GM23338 (cell line): Measurements from ENCODE around the gene DAGLA. TPM values are rescaled to one million over a fixed set of nuclear protein-coding genes. Genes with fewer than 3 reads are reported as not detected.
A peak's percentile ranks its signal among the peaks of the same experiment; 100 is the strongest.

Experiments used
- ATAC-seq: fragments of 200-7000 bp; cut with Tn5 transposase; 3 replicates; pipeline ENCODE4 v1.9.1; 2020
- DNase-seq: peaks from one replicate; pipeline ENCODE4 v3.0.0-alpha.2; 2015; ENCODE audit warnings: low spot score
- H2AFZ ChIP-seq: fragments of 200-600 bp; sonication (generic); 2 replicates; pipeline ENCODE4 v1.8.0; 2016; ENCODE audit warnings: antibody characterized with exemption, mild to moderate bottlenecking, moderate library complexity
- H3F3A ChIP-seq: fragments of 200-600 bp; sonication (generic); replicated peaks from 2 replicates; pipeline ENCODE4 v1.8.0; 2017; ENCODE audit warnings: antibody characterized with exemption, mixed run types, low read depth
- H3K27ac ChIP-seq: fragments of 200-600 bp; sonication (generic); 2 replicates; pipeline ENCODE4 v1.6.1; 2016; ENCODE audit warnings: low read depth
- H3K27me3 ChIP-seq: fragments of 200-600 bp; sonication (generic); 2 replicates; pipeline ENCODE4 v1.8.0; 2016; ENCODE audit warnings: mild to moderate bottlenecking, mixed run types, moderate library complexity; ENCODE audit not compliant: insufficient read depth
- H3K36me3 ChIP-seq: fragments of 200-600 bp; sonication (generic); 2 replicates; pipeline ENCODE4 v1.8.0; 2016; ENCODE audit warnings: mild to moderate bottlenecking; ENCODE audit not compliant: insufficient read depth
- H3K4me1 ChIP-seq: fragments of 200-600 bp; sonication (generic); 2 replicates; pipeline ENCODE4 v1.8.0; 2016; ENCODE audit warnings: mild to moderate bottlenecking, moderate library complexity; ENCODE audit not compliant: insufficient read depth
- H3K4me2 ChIP-seq: fragments of 200-600 bp; sonication (generic); 2 replicates; pipeline ENCODE4 v1.7.1; 2017; ENCODE audit warnings: mixed run types
- H3K4me3 ChIP-seq: fragments of 200-600 bp; sonication (generic); 2 replicates; pipeline ENCODE4 v1.6.1; 2016; ENCODE audit warnings: mixed run types
- H3K79me2 ChIP-seq: fragments of 200-600 bp; sonication (generic); replicated peaks from 2 replicates; pipeline ENCODE4 v1.8.0; 2017; ENCODE audit warnings: mild to moderate bottlenecking; ENCODE audit not compliant: insufficient read depth
- H3K9me2 ChIP-seq: fragments of 200-600 bp; sonication (generic); 2 replicates; pipeline ENCODE4 v1.8.0; 2017; ENCODE audit not compliant: insufficient read depth
- H4K20me1 ChIP-seq: fragments of 200-600 bp; sonication (generic); replicated peaks from 2 replicates; pipeline ENCODE4 v1.8.0; 2017; ENCODE audit warnings: mild to moderate bottlenecking; ENCODE audit not compliant: insufficient read depth
- H3K27ac Mint-ChIP-seq: 2 replicates; pipeline ENCODE4 v1.8.0; 2020; ENCODE audit warnings: inconsistent platforms, mild to moderate bottlenecking, moderate library complexity, mixed read lengths
- H3K27me3 Mint-ChIP-seq: 3 replicates; pipeline ENCODE4 v1.8.0; 2022; ENCODE audit warnings: low read depth, mild to moderate bottlenecking, moderate library complexity, mixed read lengths, inconsistent platforms; ENCODE audit not compliant: insufficient read depth, poor library complexity
- H3K36me3 Mint-ChIP-seq: 3 replicates; pipeline ENCODE4 v1.8.0; 2021; ENCODE audit warnings: low read depth, mild to moderate bottlenecking, inconsistent platforms, moderate library complexity, mixed read lengths
- H3K4me1 Mint-ChIP-seq: 3 replicates; pipeline ENCODE4 v1.8.0; 2020; ENCODE audit warnings: mild to moderate bottlenecking, inconsistent platforms, mixed read lengths
- H3K4me3 Mint-ChIP-seq: 3 replicates; pipeline ENCODE4 v1.8.0; 2021; ENCODE audit warnings: moderate library complexity, mild to moderate bottlenecking, inconsistent platforms, mixed read lengths
- H3K9me3 Mint-ChIP-seq: 3 replicates; pipeline ENCODE4 v1.8.0; 2020; ENCODE audit warnings: moderate library complexity, mild to moderate bottlenecking, inconsistent platforms, mixed read lengths
- CREB1 ChIP-seq: fragments of 250-450 bp; sonication (Bioruptor Pico); IDR thresholded peaks from 2 replicates; pipeline ENCODE4 v1.5.0; 2020; ENCODE audit warnings: low read depth, mild to moderate bottlenecking, moderate library complexity
- CTCF ChIP-seq, 2 experiments: fragments of 200-600 bp in 1 of 2; sonication (generic) in 1 of 2; conservative IDR thresholded peaks; 2 replicates each; pipeline versions ENCODE4 v1.5.1 to v1.6.1; 2016 to 2017; ENCODE audit warnings: antibody characterized with exemption in 2 of 2, low read depth in 2 of 2, mild to moderate bottlenecking in 2 of 2, moderate library complexity in 1 of 2
- ETS1 ChIP-seq: IDR thresholded peaks from 2 replicates; pipeline ENCODE4 v1.6.1; 2016; ENCODE audit warnings: antibody characterized with exemption
- EZH2 ChIP-seq: fragments of 200-600 bp; sonication (generic); IDR thresholded peaks from one replicate; pipeline ENCODE4 v1.8.0; 2017; ENCODE audit warnings: antibody characterized with exemption, mild to moderate bottlenecking, low read depth; ENCODE audit not compliant: unreplicated experiment
- JUNB ChIP-seq: IDR thresholded peaks from one replicate; pipeline ENCODE4 v1.6.1; 2016; ENCODE audit warnings: antibody characterized with exemption; ENCODE audit not compliant: unreplicated experiment
- NANOG ChIP-seq: IDR thresholded peaks from 2 replicates; pipeline ENCODE4 v1.6.1; 2016; ENCODE audit warnings: antibody characterized with exemption, borderline replicate concordance
- POLR2AphosphoS5 ChIP-seq: IDR thresholded peaks from 2 replicates; pipeline ENCODE4 v1.6.1; 2016; ENCODE audit warnings: antibody characterized with exemption, low read depth
- STAT1 ChIP-seq: IDR thresholded peaks from one replicate; pipeline ENCODE4 v1.6.1; 2016; ENCODE audit warnings: antibody characterized with exemption; ENCODE audit not compliant: unreplicated experiment
- ZNF114 ChIP-seq: fragments of 250-450 bp; sonication (Bioruptor Pico); IDR thresholded peaks from 2 replicates; pipeline ENCODE4 v1.5.0; 2020; ENCODE audit warnings: mild to moderate bottlenecking, moderate library complexity
- ZNF331 ChIP-seq: fragments of 250-450 bp; sonication (Bioruptor Pico); IDR thresholded peaks from 2 replicates; pipeline ENCODE4 v1.5.0; 2020; ENCODE audit warnings: low read depth, mild to moderate bottlenecking, moderate library complexity
- long read RNA-seq: library from polyadenylated mRNA; unstranded; transcript quantifications from one replicate; pipeline ENCODE4 v2.0.0, GENCODE V29; 2020; ENCODE audit not compliant: unreplicated experiment
- polyA plus RNA-seq: library from polyadenylated mRNA; unstranded; fragments of >200 nt; fragmentation: Nextera tagmentation; extraction: Ambion mirVana; gene quantifications from 2 replicates; pipeline ENCODE4 v1.2.1, GENCODE V29; 2016
- total RNA-seq: library from RNA; depleted of rRNA; stranded (reverse); fragments of >200 nt; shearing (Covaris generic); gene quantifications from 2 replicates; pipeline ENCODE4 v1.2.3, GENCODE V29; 2014; rRNA removed
- TF ChIP-seq, protein P1 (sequence below): IDR thresholded peaks from one replicate; pipeline ENCODE4 v1.6.1; 2018; ENCODE audit warnings: antibody characterized with exemption; ENCODE audit not compliant: unreplicated experiment

DAGLA gene, protein sequence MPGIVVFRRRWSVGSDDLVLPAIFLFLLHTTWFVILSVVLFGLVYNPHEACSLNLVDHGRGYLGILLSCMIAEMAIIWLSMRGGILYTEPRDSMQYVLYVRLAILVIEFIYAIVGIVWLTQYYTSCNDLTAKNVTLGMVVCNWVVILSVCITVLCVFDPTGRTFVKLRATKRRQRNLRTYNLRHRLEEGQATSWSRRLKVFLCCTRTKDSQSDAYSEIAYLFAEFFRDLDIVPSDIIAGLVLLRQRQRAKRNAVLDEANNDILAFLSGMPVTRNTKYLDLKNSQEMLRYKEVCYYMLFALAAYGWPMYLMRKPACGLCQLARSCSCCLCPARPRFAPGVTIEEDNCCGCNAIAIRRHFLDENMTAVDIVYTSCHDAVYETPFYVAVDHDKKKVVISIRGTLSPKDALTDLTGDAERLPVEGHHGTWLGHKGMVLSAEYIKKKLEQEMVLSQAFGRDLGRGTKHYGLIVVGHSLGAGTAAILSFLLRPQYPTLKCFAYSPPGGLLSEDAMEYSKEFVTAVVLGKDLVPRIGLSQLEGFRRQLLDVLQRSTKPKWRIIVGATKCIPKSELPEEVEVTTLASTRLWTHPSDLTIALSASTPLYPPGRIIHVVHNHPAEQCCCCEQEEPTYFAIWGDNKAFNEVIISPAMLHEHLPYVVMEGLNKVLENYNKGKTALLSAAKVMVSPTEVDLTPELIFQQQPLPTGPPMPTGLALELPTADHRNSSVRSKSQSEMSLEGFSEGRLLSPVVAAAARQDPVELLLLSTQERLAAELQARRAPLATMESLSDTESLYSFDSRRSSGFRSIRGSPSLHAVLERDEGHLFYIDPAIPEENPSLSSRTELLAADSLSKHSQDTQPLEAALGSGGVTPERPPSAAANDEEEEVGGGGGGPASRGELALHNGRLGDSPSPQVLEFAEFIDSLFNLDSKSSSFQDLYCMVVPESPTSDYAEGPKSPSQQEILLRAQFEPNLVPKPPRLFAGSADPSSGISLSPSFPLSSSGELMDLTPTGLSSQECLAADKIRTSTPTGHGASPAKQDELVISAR
- total RNA-seq (1.3 and 2.5 TPM in 2 replicates), polyA plus RNA-seq (0.52 and 0.55 TPM in 2 replicates)
- long read RNA-seq = 0 reads

- Histone ChIP-seq H3K27ac (no peak within 1 kb of the TSS), H2AFZ (peak within 1 kb of the TSS; percentile 80), H3F3A (no peaks in the 10 kb centered on the region), H3K36me3 (no peaks in the 10 kb centered on the region), H3K4me2 (peak within 1 kb of the TSS; percentile 73; the same call in 1 of the 2 replicates), H3K27me3 (peaks cover 12% of the 10 kb centered on the region), H3K4me1 (peaks cover 5% of the 10 kb centered on the region; the same call in 1 of the 2 replicates), H3K9me2 (no peaks in the 10 kb centered on the region), H3K4me3 (peak within 1 kb of the TSS; percentile 49), H4K20me1 (0 out of 2 replicates have a peak, but pooled peaks cover 5% of the 10 kb centered on the region), H3K79me2 (no peaks in the 10 kb centered on the region)
- H3K27me3 Mint-ChIP-seq = peaks cover 13% of the 10 kb centered on the region
- TF ChIP-seq ZNF331 (CRISPR knock-in tag) (no peak), CTCF (conservative IDR thresholded peaks at IDR 0.05; ENCODE audit: low read depth in 2 of 2) (peak; percentile 65 to 91)
- no peaks in the 10 kb centered on the region for H3K36me3 Mint-ChIP-seq
- peak; percentile 73 for DNase-seq
- peak; percentile 70 for ATAC-seq
- peaks cover 12% of the 10 kb centered on the region for H3K4me1 Mint-ChIP-seq
- H3K4me3 Mint-ChIP-seq = peak within 1 kb of the TSS; percentile 66
- no peak within 1 kb of the TSS for H3K27ac Mint-ChIP-seq
- no peaks in the 10 kb centered on the region for H3K9me3 Mint-ChIP-seq
These were observed at the start of gene DAGLA for GRCh38 chr11:61679893-61680621. DAGLA (plus strand) TSS chr11:61680391; CDS start chr11:61720156, 39,765 bp downstream.

DNA sequence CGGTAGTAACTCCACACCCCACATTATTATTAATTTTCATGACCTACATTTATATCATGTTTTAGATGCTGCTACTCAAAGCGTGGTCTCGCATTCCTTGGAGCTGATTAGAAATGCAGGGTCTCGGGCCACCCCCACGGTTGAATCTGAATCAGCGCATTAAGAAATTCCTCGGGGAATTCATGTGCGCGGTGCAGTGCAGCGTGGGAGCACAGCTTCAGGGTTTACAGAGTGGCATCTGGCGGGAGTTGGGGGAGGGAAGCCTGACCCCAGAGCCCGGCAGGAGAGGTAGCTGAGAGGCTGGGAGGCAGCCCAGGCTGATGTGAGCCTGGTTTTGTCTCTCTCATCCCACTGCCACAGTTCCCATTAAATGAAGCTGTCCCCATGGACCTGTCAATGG, 48.1 kb upstream of the DAGLA start:
- Mint-ChIP-seq H3K9me3 (no peaks in the 10 kb centered on the region), H3K4me1 (peaks cover 33% of the 10 kb centered on the region), H3K27ac (no peak overlapping the region), H3K27me3 (peaks cover 21% of the 10 kb centered on the region), H3K4me3 (no peak overlapping the region), H3K36me3 (no peaks in the 10 kb centered on the region)
- no peak for DNase-seq
- Histone ChIP-seq H3K9me2 (no peaks in the 10 kb centered on the region), H3K27me3 (no peaks in the 10 kb centered on the region), H3K4me2 (no peak overlapping the region), H3K4me1 (no peaks in the 10 kb centered on the region; the same call in 1 of the 2 replicates), H4K20me1 (no peaks in the 10 kb centered on the region), H3K4me3 (no peak overlapping the region), H3F3A (0 out of 2 replicates have a peak, but pooled peaks cover 3% of the 10 kb centered on the region), H2AFZ (no peak overlapping the region), H3K79me2 (no peaks in the 10 kb centered on the region), H3K36me3 (no peaks in the 10 kb centered on the region), H3K27ac (no peak overlapping the region)
- TF ChIP-seq JUNB = no peak
- TF ChIP-seq NANOG = no peak
- no peak for TF ChIP-seq ETS1
- no peak for TF ChIP-seq POLR2AphosphoS5
- no peak for TF ChIP-seq EZH2
- TF ChIP-seq ZNF331 (CRISPR knock-in tag) = no peak
- no peak for TF ChIP-seq STAT1
- TF ChIP-seq, protein P1, sequence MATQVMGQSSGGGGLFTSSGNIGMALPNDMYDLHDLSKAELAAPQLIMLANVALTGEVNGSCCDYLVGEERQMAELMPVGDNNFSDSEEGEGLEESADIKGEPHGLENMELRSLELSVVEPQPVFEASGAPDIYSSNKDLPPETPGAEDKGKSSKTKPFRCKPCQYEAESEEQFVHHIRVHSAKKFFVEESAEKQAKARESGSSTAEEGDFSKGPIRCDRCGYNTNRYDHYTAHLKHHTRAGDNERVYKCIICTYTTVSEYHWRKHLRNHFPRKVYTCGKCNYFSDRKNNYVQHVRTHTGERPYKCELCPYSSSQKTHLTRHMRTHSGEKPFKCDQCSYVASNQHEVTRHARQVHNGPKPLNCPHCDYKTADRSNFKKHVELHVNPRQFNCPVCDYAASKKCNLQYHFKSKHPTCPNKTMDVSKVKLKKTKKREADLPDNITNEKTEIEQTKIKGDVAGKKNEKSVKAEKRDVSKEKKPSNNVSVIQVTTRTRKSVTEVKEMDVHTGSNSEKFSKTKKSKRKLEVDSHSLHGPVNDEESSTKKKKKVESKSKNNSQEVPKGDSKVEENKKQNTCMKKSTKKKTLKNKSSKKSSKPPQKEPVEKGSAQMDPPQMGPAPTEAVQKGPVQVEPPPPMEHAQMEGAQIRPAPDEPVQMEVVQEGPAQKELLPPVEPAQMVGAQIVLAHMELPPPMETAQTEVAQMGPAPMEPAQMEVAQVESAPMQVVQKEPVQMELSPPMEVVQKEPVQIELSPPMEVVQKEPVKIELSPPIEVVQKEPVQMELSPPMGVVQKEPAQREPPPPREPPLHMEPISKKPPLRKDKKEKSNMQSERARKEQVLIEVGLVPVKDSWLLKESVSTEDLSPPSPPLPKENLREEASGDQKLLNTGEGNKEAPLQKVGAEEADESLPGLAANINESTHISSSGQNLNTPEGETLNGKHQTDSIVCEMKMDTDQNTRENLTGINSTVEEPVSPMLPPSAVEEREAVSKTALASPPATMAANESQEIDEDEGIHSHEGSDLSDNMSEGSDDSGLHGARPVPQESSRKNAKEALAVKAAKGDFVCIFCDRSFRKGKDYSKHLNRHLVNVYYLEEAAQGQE = no peak
- no peak for TF ChIP-seq CREB1 (CRISPR knock-in tag)
- TF ChIP-seq ZNF114 = no peak
- ATAC-seq = peak; percentile 17
